Activated CD4-positive, alpha-beta T cell treated with anti-CD3 and anti-CD28 coated beads for 1 hour (primary cell): ENCODE results near the gene SLC38A6.
"Not testable (repeated sequence)": the region's sequence is repeated elsewhere in the genome, so short reads cannot be mapped to it uniquely, and the experiment has no call there.

Source experiments
- DNase-seq: peaks from one replicate; pipeline ENCODE4 v3.0.0-alpha.2; 2020

SLC38A6 gene

GRCh38 chr14:61063461-61063860 is 82.4 kb downstream of the SLC38A6 start:
- DNase-seq: no peak

DNA sequence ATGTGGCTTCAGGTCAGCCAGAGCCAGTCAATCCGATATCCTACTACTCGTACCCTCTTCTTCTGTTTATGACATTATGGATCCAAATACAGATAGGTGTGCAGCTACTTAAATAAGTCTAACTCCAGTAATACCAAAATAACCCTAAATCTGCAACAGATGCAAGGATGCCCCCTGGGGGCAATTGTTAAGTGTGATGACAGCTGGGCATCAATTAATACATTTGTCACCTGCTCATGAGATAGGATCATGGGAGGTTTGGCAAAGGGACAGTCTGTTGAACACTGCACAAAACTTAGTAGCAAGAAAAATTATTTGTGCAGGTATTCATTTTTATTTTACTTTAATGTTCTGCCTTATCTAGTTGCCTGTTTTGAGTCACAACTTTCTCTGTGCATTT is 83.2 kb downstream of the SLC38A6 start:
- DNase-seq: no peak

- no peak for DNase-seq
Observed at GRCh38 chr14:61064856-61065255, 83.8 kb downstream of the SLC38A6 start.

DNA sequence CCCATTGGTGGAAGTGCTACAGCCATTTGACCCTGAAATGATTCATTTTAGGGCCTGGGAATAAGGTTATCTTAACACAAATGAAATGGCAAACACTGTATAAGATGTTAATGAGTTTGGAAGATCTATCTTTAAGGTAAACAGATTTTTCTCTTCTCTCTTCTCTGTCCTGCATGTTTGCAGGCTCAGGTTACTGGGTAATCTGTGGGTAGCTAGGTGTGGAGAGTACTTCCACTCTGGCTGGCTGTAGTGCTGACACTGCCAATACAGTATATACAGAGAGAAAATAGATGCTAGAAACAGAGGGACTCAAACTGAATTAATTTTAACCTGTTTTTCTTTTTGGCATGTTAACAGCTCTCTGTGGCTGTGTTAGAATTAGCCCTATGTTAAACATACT is 84.6 kb downstream of the SLC38A6 start:
- no peak for DNase-seq

- DNase-seq: not testable (repeated sequence)
Observed at GRCh38 chr14:61072442-61072841, 91.4 kb downstream of the SLC38A6 start.

- no peak for DNase-seq
Observed at GRCh38 chr14:61074852-61075251, 93.8 kb downstream of the SLC38A6 start.

GRCh38 chr14:61076556-61076955 is 95.5 kb downstream of the SLC38A6 start:
- no peak for DNase-seq

- DNase-seq: no peak
Observed at GRCh38 chr14:61077437-61077836, 96.4 kb downstream of the SLC38A6 start.

DNA sequence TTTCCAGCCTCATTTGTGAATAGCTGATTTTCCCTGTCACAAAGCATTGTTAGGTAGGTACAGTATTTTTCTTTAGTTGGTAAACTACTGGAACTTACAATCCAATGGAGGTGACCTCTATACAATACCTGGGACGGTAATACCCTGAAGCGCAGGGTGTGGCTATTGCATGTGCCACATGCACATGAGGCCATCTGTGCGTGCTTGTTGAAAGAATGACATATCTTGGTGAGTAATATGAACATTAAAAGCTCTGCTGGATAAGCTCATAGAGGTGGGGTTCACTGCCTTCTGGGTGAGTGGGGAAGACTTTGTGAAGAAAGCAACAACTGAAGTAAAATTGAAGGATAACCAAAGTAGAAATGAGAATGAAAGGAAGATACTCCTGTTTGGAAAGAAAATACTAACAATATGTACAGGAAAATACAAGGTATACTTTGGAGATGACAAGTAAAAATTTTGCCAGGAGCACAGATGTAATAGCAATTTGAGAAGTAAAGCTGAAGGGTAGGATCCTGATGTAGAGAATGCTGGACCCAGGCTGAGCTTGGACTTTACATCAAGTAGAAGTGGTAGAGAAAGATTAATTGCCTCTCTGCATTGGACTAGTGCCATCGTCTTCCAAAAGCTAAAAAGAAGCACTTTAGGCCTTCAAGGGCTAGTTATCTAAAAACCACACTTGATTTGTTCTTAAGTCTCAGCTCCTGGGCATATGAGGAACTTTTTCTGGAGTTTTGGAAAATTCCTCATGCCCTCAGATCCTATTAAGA is 97.1 kb downstream of the SLC38A6 start:
- DNase-seq: no peak

DNA sequence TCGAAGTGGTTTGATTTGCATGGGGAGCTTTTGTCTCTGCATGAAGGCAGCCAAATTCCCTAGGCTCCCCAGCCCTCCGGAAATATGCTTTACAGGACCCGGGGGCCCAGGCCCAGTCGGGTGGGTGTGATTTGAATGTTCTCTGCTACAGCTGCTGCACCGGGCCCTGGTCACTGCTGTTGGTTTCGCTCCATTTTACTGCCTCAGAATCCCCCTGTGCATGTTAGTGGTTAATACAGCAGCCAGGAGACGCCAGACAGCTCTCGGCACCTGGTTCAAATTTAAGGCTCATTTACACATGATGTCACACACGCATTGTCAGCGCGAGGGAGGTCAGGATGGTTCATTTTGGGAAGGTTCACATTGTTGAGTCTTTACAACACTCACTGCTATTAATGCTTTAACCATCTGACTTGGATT is 99.6 kb downstream of the SLC38A6 start:
- no peak for DNase-seq

DNA sequence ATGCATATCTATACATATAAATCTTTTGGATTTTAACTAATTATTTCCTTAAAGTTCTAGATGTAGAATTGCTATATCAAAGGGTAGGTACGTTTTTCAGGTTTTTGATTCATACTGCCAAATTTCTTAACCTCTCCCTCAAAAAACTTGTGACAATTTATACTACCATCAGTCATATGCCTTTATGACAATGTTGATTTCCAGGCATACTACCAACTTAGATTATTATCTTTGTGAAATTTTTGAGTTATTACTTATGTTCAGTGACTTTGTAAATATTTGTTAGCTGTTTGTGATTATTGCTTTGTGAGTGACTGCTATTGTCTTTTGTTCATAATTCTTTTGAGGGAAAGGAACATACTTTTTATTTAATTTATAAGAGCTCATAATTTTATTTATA is 107.0 kb downstream of the SLC38A6 start:
- no peak for DNase-seq

GRCh38 chr14:61089126-61089750 is 108.2 kb downstream of the SLC38A6 start:
- no peak for DNase-seq

- no peak for DNase-seq
Observed at GRCh38 chr14:61090432-61091216, 109.6 kb downstream of the SLC38A6 start.

- DNase-seq: no peak
Observed at GRCh38 chr14:61091657-61092273, 110.7 kb downstream of the SLC38A6 start.

DNA sequence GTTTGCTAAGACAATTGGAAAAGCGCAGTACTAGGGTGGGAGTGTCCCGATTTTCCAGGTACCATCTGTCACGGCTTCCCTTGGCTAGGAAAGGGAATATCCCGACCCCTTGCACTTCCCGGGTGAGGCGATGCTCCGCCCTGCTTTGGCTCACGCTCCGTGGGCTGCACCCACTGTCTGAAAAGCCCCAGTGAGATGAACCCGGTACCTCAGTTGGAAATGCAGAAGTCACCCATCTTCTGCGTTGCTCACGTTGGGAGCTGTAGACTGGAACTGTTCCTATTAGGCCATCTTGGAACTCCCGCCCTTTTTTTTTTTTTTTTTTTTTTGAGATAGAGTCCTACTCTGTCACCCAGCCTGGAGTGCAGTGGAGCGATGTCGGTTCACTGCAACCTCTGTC is 117.1 kb downstream of the SLC38A6 start:
- DNase-seq: not testable (repeated sequence)

DNA sequence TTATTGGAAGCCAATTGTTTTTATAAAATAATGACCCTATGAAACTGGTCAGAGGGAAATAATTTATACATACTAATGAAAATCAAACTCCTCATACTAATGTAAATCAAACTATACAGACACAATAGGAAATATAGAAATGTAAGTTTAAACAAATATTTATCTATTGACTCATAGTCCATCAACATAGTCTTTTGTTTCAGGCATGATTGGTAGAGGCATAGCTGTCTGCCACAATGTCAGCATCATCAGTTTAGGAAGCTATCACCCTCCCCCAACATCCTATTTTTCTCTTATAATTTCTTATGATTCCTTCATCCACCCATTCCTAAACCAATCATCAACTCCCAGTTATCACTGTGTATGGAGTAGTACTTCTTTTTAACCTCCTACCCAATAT is 117.7 kb downstream of the SLC38A6 start:
- no peak for DNase-seq

DNA sequence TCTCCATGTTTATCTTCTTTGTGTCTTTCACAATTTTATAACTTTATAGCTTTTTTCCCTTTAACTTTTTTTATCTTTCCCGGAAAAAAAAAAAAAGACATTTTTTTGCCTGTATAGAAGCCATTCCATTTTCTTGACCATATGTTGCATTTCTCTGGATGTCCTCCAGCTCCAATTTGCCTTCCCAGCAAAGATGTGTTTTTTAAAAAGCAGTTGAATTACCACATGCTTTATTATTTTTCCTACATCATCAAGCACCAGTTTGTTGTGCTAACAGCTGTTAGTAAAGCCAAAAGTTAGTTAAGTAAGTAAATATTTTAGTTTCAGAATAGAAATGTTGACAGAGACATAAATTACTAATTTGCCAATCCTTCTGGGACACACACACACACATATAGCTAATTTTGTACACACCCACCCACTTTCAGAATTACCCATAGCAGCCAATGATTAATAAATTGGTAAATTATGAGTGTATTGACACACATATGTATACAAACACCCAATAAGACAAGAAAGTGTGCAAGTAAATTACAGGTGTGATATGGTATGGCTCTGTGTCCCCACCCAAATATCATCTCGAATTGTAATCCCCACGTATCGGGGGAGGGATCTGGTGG is 118.3 kb downstream of the SLC38A6 start:
- no peak for DNase-seq

GRCh38 chr14:61101803-61102548 is 120.9 kb downstream of the SLC38A6 start:
- DNase-seq: no peak
